ENCODE results near the gene RHEX.

Gene RHEX

GRCh38 chr1:206039046-206039973 is 13.7 kb upstream of the RHEX start:
- Histone ChIP-seq H3K9me3 (replicated peaks; ENCODE audit: insufficient read depth, low read length) (no peaks in the 10 kb centered on the region), H3K9me2 (replicated peaks; ENCODE audit: insufficient read depth, low read length) (no peaks in the 10 kb centered on the region), H3K4me2 (ENCODE audit: low read depth, low read length) (peak overlapping the region; percentile 56), H3K27me3 (replicated peaks; ENCODE audit: insufficient read depth, low read length) (no peaks in the 10 kb centered on the region), H3K36me3 (replicated peaks; ENCODE audit: insufficient read depth, low read length) (no peaks in the 10 kb centered on the region), H3K79me2 (ENCODE audit: low read length) (peaks cover 52% of the 10 kb centered on the region), H2AFZ (ENCODE audit: low read length) (peak overlapping the region; percentile 12; the same call in 1 of the 2 replicates), H3K9ac (ENCODE audit: low read length) (peak overlapping the region; percentile 16; the same call in 1 of the 2 replicates), H4K20me1 (ENCODE audit: insufficient read depth, low read length) (no peaks in the 10 kb centered on the region), H3K27ac (ENCODE audit: low read length) (peak overlapping the region; percentile 39; the same call in 1 of the 2 replicates), H3K4me3 (ENCODE audit: low read length) (no peak overlapping the region), H3K4me1 (ENCODE audit: low read length) (peaks cover 54% of the 10 kb centered on the region), H3F3A (ENCODE audit: insufficient read depth, low read length) (peaks cover 52% of the 10 kb centered on the region)
- DNase-seq, result peak; percentile 79
- TF ChIP-seq EZH2phosphoT487 (IDR thresholded peaks at IDR 0.05; ENCODE audit: low read length), result no peak
- no peak for TF ChIP-seq EZH2 (optimal IDR thresholded peaks at IDR 0.05; ENCODE audit: low read depth, low read length)
- no peak for TF ChIP-seq CTCF (IDR thresholded peaks at IDR 0.05; ENCODE audit: low read length)

GRCh38 chr1:206040328-206040727 is 12.6 kb upstream of the RHEX start:
- no peaks in the 10 kb centered on the region for H4K20me1 ChIP-seq (ENCODE audit: insufficient read depth, low read length)
- peaks cover 58% of the 10 kb centered on the region for H3K4me1 ChIP-seq (ENCODE audit: low read length)
- no peaks in the 10 kb centered on the region for H3K36me3 ChIP-seq (replicated peaks; ENCODE audit: insufficient read depth, low read length)
- H3F3A ChIP-seq (ENCODE audit: insufficient read depth, low read length), result peaks cover 42% of the 10 kb centered on the region
- H3K4me2 ChIP-seq (ENCODE audit: low read depth, low read length), result no peak overlapping the region
- H3K79me2 ChIP-seq (ENCODE audit: low read length), result peaks cover 53% of the 10 kb centered on the region
- no peak for DNase-seq
- TF ChIP-seq EZH2phosphoT487 (IDR thresholded peaks at IDR 0.05; ENCODE audit: low read length) (no peak), EZH2 (optimal IDR thresholded peaks at IDR 0.05; ENCODE audit: low read depth, low read length) (no peak), CTCF (IDR thresholded peaks at IDR 0.05; ENCODE audit: low read length) (no peak)
- no peak overlapping the region for H3K4me3 ChIP-seq (ENCODE audit: low read length)
- H2AFZ ChIP-seq (ENCODE audit: low read length), result no peak overlapping the region
- H3K27me3 ChIP-seq (replicated peaks; ENCODE audit: insufficient read depth, low read length), result no peaks in the 10 kb centered on the region
- H3K27ac ChIP-seq (ENCODE audit: low read length), result no peak overlapping the region
- H3K9ac ChIP-seq (ENCODE audit: low read length), result no peak overlapping the region
- H3K9me2 ChIP-seq (replicated peaks; ENCODE audit: insufficient read depth, low read length), result no peaks in the 10 kb centered on the region
- no peaks in the 10 kb centered on the region for H3K9me3 ChIP-seq (replicated peaks; ENCODE audit: insufficient read depth, low read length)

DNA sequence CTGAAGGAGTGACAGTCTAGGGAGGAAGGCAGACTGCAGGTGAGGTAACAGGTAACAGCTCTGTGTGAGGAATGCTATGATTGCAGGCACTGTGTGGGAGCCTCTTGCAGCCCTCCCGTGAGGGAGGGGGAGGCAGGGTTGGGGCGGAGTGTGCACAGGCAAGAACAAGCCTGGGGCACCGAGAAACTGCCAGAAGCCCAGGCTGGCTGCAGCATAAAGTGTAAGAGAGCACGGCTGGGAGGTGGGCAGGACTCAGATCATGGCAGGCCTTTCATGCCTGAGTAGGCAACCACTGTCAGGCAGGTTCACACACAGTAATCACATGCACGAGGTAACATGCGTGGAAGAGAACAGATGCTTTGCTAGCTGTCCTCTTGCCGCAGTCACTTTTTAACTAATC is 11.3 kb upstream of the RHEX start:
- Histone ChIP-seq H4K20me1 (ENCODE audit: insufficient read depth, low read length) (no peaks in the 10 kb centered on the region), H3K9me3 (replicated peaks; ENCODE audit: insufficient read depth, low read length) (no peaks in the 10 kb centered on the region), H3K9ac (ENCODE audit: low read length) (no peak overlapping the region), H2AFZ (ENCODE audit: low read length) (no peak overlapping the region), H3K36me3 (replicated peaks; ENCODE audit: insufficient read depth, low read length) (no peaks in the 10 kb centered on the region), H3K79me2 (ENCODE audit: low read length) (peaks cover 45% of the 10 kb centered on the region), H3K27ac (ENCODE audit: low read length) (no peak overlapping the region), H3K27me3 (replicated peaks; ENCODE audit: insufficient read depth, low read length) (no peaks in the 10 kb centered on the region), H3K4me2 (ENCODE audit: low read depth, low read length) (no peak overlapping the region), H3K4me1 (ENCODE audit: low read length) (peaks cover 61% of the 10 kb centered on the region), H3K9me2 (replicated peaks; ENCODE audit: insufficient read depth, low read length) (no peaks in the 10 kb centered on the region), H3K4me3 (ENCODE audit: low read length) (no peak overlapping the region), H3F3A (ENCODE audit: insufficient read depth, low read length) (peaks cover 41% of the 10 kb centered on the region)
- no peak for TF ChIP-seq EZH2 (optimal IDR thresholded peaks at IDR 0.05; ENCODE audit: low read depth, low read length)
- no peak for TF ChIP-seq CTCF (IDR thresholded peaks at IDR 0.05; ENCODE audit: low read length)
- TF ChIP-seq EZH2phosphoT487 (IDR thresholded peaks at IDR 0.05; ENCODE audit: low read length), result no peak
- no peak for DNase-seq
